HEK293 (cell line): Measurements from ENCODE around the gene STAMBPL1.

ENCODE experiments used
- CTCF ChIP-seq: fragments of 450-650 bp; formaldehyde crosslinking; IDR thresholded peaks from 2 replicates; pipeline ENCODE4 v1.5.1; 2016; ENCODE audit warnings: missing biosample characterization, missing genetic modification characterization
- KLF9 ChIP-seq: fragments of 450-650 bp; formaldehyde crosslinking; IDR thresholded peaks from 2 replicates; pipeline ENCODE4 v1.5.1; 2016; ENCODE audit warnings: missing biosample characterization, missing genetic modification characterization, low read depth
- ZNF274 ChIP-seq, 2 experiments: fragments of 200-500 bp in 1 of 2; fragments of 450-650 bp in 1 of 2; sonication (Bioruptor generic) in 1 of 2; formaldehyde crosslinking in 1 of 2; IDR thresholded peaks; 2 replicates each; pipeline versions ENCODE4 v1.5.1 to v1.6.1; 2014 to 2016; ENCODE audit warnings: borderline replicate concordance in 1 of 2, inconsistent platforms in 1 of 2, low read length in 1 of 2, missing biosample characterization in 1 of 2, missing genetic modification characterization in 1 of 2
- ZNF302 ChIP-seq: fragments of 450-650 bp; formaldehyde crosslinking; IDR thresholded peaks from 2 replicates; pipeline ENCODE4 v1.5.1; 2016; ENCODE audit warnings: missing biosample characterization, missing genetic modification characterization, low read depth
- ZNF350 ChIP-seq: fragments of 450-650 bp; formaldehyde crosslinking; IDR thresholded peaks from 2 replicates; pipeline ENCODE4 v1.5.0; 2017; ENCODE audit warnings: missing biosample characterization, mild to moderate bottlenecking, missing genetic modification characterization
- ZNF701 ChIP-seq: fragments of 450-650 bp; formaldehyde crosslinking; IDR thresholded peaks from 2 replicates; pipeline ENCODE4 v1.5.1; 2016; ENCODE audit warnings: missing biosample characterization, missing genetic modification characterization
- ZNF768 ChIP-seq: fragments of 450-650 bp; formaldehyde crosslinking; IDR thresholded peaks from 2 replicates; pipeline ENCODE4 v1.5.1; 2018; ENCODE audit warnings: missing biosample characterization, mild to moderate bottlenecking, missing genetic modification characterization

- no peak for TF ChIP-seq ZNF302 (tag by site-specific recombination)
- no peak for TF ChIP-seq ZNF274 (IDR thresholded peaks at IDR 0.05; ENCODE audit: low read length)
- TF ChIP-seq ZNF274 (tag by site-specific recombination; IDR thresholded peaks at IDR 0.05; ENCODE audit: borderline replicate concordance), result no peak
- TF ChIP-seq ZNF350 (tag by site-specific recombination), result no peak
- TF ChIP-seq KLF9 (tag by site-specific recombination), result no peak
- TF ChIP-seq CTCF (tag by site-specific recombination), result no peak
- TF ChIP-seq ZNF701 (tag by site-specific recombination), result no peak
- no peak for TF ChIP-seq ZNF768 (tag by site-specific recombination)
These were observed 15.2 kb downstream of the STAMBPL1 start for GRCh38 chr10:88895250-88895649.
